Ascending aorta (tissue), 2 donors: ENCODE data around the gene AAK1. TPM values are rescaled to one million over a fixed set of nuclear protein-coding genes. Genes with fewer than 3 reads are reported as not detected.
A peak's percentile ranks its signal among the peaks of the same experiment; 100 is the strongest.
"Not testable (repeated sequence)": the region's sequence is repeated elsewhere in the genome, so short reads cannot be mapped to it uniquely, and the experiment has no call there.

Experiments
- DNase-seq, 2 donors: peaks; one replicate each; pipeline ENCODE4 v3.0.0-alpha.2; 2019; ENCODE audit warnings: low spot score in 2 of 2
- H3K27ac ChIP-seq, 2 donors: fragments of 200-600 bp; sonication (generic); one replicate each; pipeline ENCODE4 v1.5.1; 2016 to 2017; ENCODE audit warnings: mild to moderate bottlenecking in 1 of 2
- H3K27me3 ChIP-seq: fragments of 200-600 bp; sonication (generic); one replicate; pipeline ENCODE4 v1.5.1; 2017
- H3K36me3 ChIP-seq, 2 donors: fragments of 200-600 bp; sonication (generic); one replicate each; pipeline ENCODE4 v1.5.1; 2016
- H3K4me1 ChIP-seq, 2 donors: fragments of 200-600 bp; sonication (generic); one replicate each; pipeline ENCODE4 v1.5.1; 2016 to 2017; ENCODE audit warnings: mild to moderate bottlenecking in 1 of 2
- H3K4me3 ChIP-seq, 2 donors: fragments of 200-600 bp; sonication (generic); one replicate each; pipeline ENCODE4 v1.5.1; 2016 to 2017; ENCODE audit warnings: mild to moderate bottlenecking in 1 of 2
- H3K9me3 ChIP-seq, 2 donors: fragments of 200-600 bp; sonication (generic); one replicate each; pipeline ENCODE4 v1.5.1; 2016
- CTCF ChIP-seq, 3 experiments: fragments of 200-600 bp in 2 of 3; fragments of 450-650 bp in 1 of 3; sonication (generic) in 2 of 3; IDR thresholded peaks; one replicate each; pipeline ENCODE4 v1.5.1; 2016 to 2019; ENCODE audit warnings: antibody characterized with exemption in 3 of 3, mild to moderate bottlenecking in 1 of 3, moderate library complexity in 1 of 3
- intact Hi-C: fragments of 100-400 bp; cut with DNase I; formaldehyde crosslinking; loops from one replicate; pipeline ENCODE4 v1.15.1; 2023
- total RNA-seq: library from RNA; depleted of rRNA; stranded (reverse); fragments of >200 nt; gene quantifications from one replicate; pipeline ENCODE4 v1.1.0, GENCODE V29; 2016

AAK1 gene
- total RNA-seq, 1 donor from 2014 or later = 53.4 TPM

- Histone ChIP-seq H3K27me3 (no peaks in the 10 kb centered on the region), H3K27ac (no peak overlapping the region), H3K36me3 (no peaks in the 10 kb centered on the region), H3K9me3 (no peaks in the 10 kb centered on the region), H3K4me3 (no peak overlapping the region), H3K4me1 (peaks cover 8 to 13% of the 10 kb centered on the region in 2 donors)
- no peak for TF ChIP-seq CTCF (IDR thresholded peaks at IDR 0.05)
- intact Hi-C loops = no loop called here
- no peak for DNase-seq
These were observed 20.3 kb downstream of the AAK1 start for GRCh38 chr2:69623236-69623635.

DNA sequence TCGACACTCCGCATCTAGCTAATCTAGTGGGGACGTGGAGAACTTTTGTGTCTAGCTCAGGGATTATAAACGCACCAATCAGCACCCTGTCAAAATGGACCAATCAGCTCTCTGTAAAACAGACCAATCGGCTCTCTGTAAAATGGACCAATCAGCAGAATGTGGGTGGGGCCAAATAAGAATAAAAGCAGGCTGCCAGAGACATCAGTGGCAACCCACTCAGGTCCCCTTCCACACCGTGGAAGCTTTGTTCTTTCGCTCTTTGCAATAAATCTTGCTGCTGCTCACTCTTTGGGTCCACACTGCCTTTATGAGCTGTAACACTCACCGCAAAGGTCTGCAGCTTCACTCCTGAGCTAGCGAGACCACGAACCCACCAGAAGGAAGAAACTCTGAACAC is 20.7 kb downstream of the AAK1 start:
- H3K36me3 ChIP-seq, H3K4me3 ChIP-seq, DNase-seq, intact Hi-C loops, H3K27ac ChIP-seq, H3K27me3 ChIP-seq, H3K9me3 ChIP-seq: not testable (repeated sequence)
- H3K4me1 ChIP-seq = peaks cover 8 to 16% of the 10 kb centered on the region in 2 donors

- intact Hi-C loops, H3K36me3 ChIP-seq, H3K4me3 ChIP-seq, DNase-seq, H3K27me3 ChIP-seq, H3K27ac ChIP-seq, H3K9me3 ChIP-seq: not testable (repeated sequence)
- peaks cover 8 to 16% of the 10 kb centered on the region in 2 donors for H3K4me1 ChIP-seq
These were observed 21.5 kb downstream of the AAK1 start for GRCh38 chr2:69622017-69622540.

GRCh38 chr2:69621440-69621839 is 22.1 kb downstream of the AAK1 start:
- H3K4me1 ChIP-seq = peaks cover 8 to 16% of the 10 kb centered on the region in 2 donors
- H3K36me3 ChIP-seq = no peaks in the 10 kb centered on the region
- intact Hi-C loops = no loop called here
- no peaks in the 10 kb centered on the region for H3K27me3 ChIP-seq
- H3K27ac ChIP-seq = no peak overlapping the region
- no peak overlapping the region for H3K4me3 ChIP-seq
- H3K9me3 ChIP-seq = no peaks in the 10 kb centered on the region
- TF ChIP-seq CTCF (IDR thresholded peaks at IDR 0.05) = no peak
- no peak for DNase-seq

- Histone ChIP-seq H3K36me3 (no peaks in the 10 kb centered on the region), H3K27me3 (no peaks in the 10 kb centered on the region), H3K4me3 (no peak overlapping the region), H3K27ac (no peak overlapping the region), H3K4me1 (peaks cover 8 to 18% of the 10 kb centered on the region in 2 donors), H3K9me3 (no peaks in the 10 kb centered on the region)
- intact Hi-C loops = no loop called here
- no peak for DNase-seq
- TF ChIP-seq CTCF (IDR thresholded peaks at IDR 0.05) = no peak
These were observed 22.7 kb downstream of the AAK1 start for GRCh38 chr2:69620870-69621269.

DNA sequence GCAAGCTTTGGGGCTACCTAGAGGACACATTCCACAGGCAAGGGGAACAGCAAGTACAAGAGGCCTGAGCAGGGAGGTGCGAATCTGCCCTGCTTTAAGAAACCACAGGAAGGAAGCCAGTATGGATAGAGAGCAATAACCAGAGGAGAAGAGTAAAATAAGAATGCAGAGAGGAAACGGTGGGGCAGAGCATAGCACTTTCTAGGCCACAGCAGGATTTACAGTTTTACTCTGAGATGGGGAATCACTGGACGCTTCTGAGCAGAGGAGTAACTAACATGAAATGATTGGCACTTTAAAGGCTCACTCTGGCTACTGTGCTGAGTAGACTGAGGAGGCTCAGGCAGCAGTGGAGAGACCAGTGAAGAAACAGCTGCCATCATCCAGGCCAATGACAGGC is 23.8 kb downstream of the AAK1 start:
- H3K4me1 ChIP-seq = peaks cover 8 to 19% of the 10 kb centered on the region in 2 donors
- H3K36me3 ChIP-seq = no peaks in the 10 kb centered on the region
- no peaks in the 10 kb centered on the region for H3K9me3 ChIP-seq
- no peak for TF ChIP-seq CTCF (IDR thresholded peaks at IDR 0.05)
- intact Hi-C loops = no loop called here
- no peak for DNase-seq
- H3K27me3 ChIP-seq = no peaks in the 10 kb centered on the region
- no peak overlapping the region for H3K27ac ChIP-seq
- no peak overlapping the region for H3K4me3 ChIP-seq

- peak in 1 of 2 donors; percentile 75 for DNase-seq
- no peaks in the 10 kb centered on the region for H3K27me3 ChIP-seq
- peak overlapping the region in 1 of 2 donors; percentile 12 for H3K27ac ChIP-seq
- H3K4me3 ChIP-seq = no peak overlapping the region
- TF ChIP-seq CTCF (IDR thresholded peaks at IDR 0.05) = no peak
- no peaks in the 10 kb centered on the region for H3K9me3 ChIP-seq
- intact Hi-C loops = no loop called here
- H3K4me1 ChIP-seq = peaks cover 8 to 17% of the 10 kb centered on the region in 2 donors
- H3K36me3 ChIP-seq = no peaks in the 10 kb centered on the region
These were observed 25.2 kb downstream of the AAK1 start for GRCh38 chr2:69618362-69618761.
